Prostate gland (tissue), 2 donors: ENCODE results near the gene UBTF. TPM values are rescaled to one million over a fixed set of nuclear protein-coding genes. Genes with fewer than 3 reads are reported as not detected.

Source experiments
- DNase-seq: peaks from one replicate; pipeline ENCODE4 v3.0.0-alpha.2; 2019; ENCODE audit warnings: low spot score
- H3K27ac ChIP-seq, 2 donors: fragments of 200-600 bp; sonication (generic); 2 replicates each; pipeline ENCODE4 v1.5.1; 2017 to 2019
- H3K27me3 ChIP-seq: fragments of 200-600 bp; sonication (generic); replicated peaks from 2 replicates; pipeline ENCODE4 v1.5.1; 2019; ENCODE audit not compliant: insufficient read depth
- H3K36me3 ChIP-seq, 2 donors: fragments of 200-600 bp; sonication (generic); 1 replicate in 1 of 2; 2 replicates in 1 of 2; pipeline versions ENCODE4 v1.5.1 to v1.8.1; 2017 to 2019
- H3K4me1 ChIP-seq: fragments of 200-600 bp; sonication (generic); replicated peaks from 2 replicates; pipeline ENCODE4 v1.5.1; 2019
- H3K4me3 ChIP-seq, 2 donors: fragments of 200-600 bp; sonication (generic); 2 replicates each; pipeline ENCODE4 v1.5.1; 2017 to 2019
- H3K9me3 ChIP-seq: fragments of 200-600 bp; sonication (generic); 2 replicates; pipeline ENCODE4 v1.5.1; 2017
- POLR2A ChIP-seq: fragments of 450-650 bp; IDR thresholded peaks from one replicate; pipeline ENCODE4 v1.6.1; 2016; ENCODE audit warnings: antibody characterized with exemption, mild to moderate bottlenecking
- POLR2AphosphoS5 ChIP-seq: sonication (generic); formaldehyde crosslinking; IDR thresholded peaks from one replicate; pipeline ENCODE4 v1.6.1; 2017; ENCODE audit warnings: antibody characterized with exemption
- WGBS: methylation state at CpG from one replicate; pipeline ENCODE4 v1.1.5; 2018; 5-methylcytosine and 5-hydroxymethylcytosine counted together
- intact Hi-C: fragments of 100-400 bp; cut with DNase I; formaldehyde crosslinking; loops from one replicate; pipeline ENCODE4 v1.14.2; 2022
- total RNA-seq, 2 donors: library from RNA; depleted of rRNA; stranded (reverse); fragments of >200 nt; gene quantifications; one replicate each; pipeline ENCODE4 v1.1.0, GENCODE V29; 2016
- TF ChIP-seq, protein P1 (sequence below), 4 experiments: fragments of 200-600 bp in 2 of 4; fragments of 450-650 bp in 2 of 4; sonication (generic) in 2 of 4; IDR thresholded peaks; 1 replicate in 3 of 4; 2 replicates in 1 of 4; pipeline ENCODE4 v1.5.1; 2016 to 2019; ENCODE audit warnings: antibody characterized with exemption in 4 of 4, mild to moderate bottlenecking in 2 of 4, moderate library complexity in 2 of 4

UBTF gene
- total RNA-seq, 2 donors from 2014 or later, result 73.4 to 77.2 TPM

DNA sequence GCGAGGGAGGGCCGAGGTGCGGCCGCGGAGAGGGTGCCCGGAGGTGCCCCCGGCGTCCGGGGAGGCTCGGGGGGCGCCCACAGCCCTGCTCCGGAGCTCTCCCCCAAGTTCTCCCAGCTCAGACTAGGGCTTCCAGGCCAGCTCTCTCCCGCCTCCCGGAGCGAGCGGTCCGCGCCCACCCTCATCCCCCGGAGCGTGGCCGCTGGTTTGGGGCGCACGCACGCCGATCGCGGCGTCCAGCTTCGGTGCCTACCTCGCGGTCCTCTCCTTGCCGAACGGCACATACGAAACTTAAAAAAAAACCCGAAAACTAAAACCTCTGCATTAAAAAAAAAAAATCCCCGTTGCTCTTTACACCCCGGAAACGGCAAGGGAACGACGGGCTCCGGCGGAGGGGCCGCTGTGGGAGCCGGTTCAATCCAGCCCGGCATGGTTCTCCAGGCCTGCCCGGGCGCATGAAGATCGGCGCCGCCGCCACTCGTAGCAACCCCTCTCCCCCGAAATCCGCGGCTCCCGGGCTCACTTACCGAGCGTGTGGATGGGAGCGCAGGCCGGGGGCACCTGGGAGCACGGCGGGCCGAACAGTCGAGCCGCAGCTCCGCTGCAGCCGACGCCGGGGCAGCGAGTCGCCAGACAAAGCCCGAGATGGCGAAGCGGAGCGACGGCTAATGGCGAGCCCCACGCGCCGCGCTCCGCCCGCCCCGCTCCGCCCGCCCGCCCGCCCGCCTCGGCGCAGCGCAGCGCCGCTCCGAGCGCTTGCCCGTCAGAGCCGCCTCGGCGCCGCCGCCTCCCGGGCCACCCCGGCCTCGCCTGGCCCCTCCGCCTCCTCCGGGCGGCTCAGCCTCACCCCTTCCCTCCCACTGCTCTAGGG, 973 bp upstream of the UBTF start:
- peak overlapping the region; percentile 80 to 95 for H3K4me3 ChIP-seq
- peak; percentile 40 for DNase-seq
- H3K36me3 ChIP-seq, result peaks cover 3 to 13% of the 10 kb centered on the region in 2 donors
- peak overlapping the region; percentile 98 to 100 for H3K27ac ChIP-seq
- intact Hi-C loops, result no loop called here
- TF ChIP-seq POLR2AphosphoS5 (no peak), POLR2A (no peak)
- TF ChIP-seq, protein P1, sequence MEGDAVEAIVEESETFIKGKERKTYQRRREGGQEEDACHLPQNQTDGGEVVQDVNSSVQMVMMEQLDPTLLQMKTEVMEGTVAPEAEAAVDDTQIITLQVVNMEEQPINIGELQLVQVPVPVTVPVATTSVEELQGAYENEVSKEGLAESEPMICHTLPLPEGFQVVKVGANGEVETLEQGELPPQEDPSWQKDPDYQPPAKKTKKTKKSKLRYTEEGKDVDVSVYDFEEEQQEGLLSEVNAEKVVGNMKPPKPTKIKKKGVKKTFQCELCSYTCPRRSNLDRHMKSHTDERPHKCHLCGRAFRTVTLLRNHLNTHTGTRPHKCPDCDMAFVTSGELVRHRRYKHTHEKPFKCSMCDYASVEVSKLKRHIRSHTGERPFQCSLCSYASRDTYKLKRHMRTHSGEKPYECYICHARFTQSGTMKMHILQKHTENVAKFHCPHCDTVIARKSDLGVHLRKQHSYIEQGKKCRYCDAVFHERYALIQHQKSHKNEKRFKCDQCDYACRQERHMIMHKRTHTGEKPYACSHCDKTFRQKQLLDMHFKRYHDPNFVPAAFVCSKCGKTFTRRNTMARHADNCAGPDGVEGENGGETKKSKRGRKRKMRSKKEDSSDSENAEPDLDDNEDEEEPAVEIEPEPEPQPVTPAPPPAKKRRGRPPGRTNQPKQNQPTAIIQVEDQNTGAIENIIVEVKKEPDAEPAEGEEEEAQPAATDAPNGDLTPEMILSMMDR (IDR thresholded peaks at IDR 0.05), result no peak
- H3K27me3 ChIP-seq, result no peaks in the 10 kb centered on the region
- WGBS, result under 1% methylated on average over 66 of the region's 108 CpGs
- peaks cover 5% of the 10 kb centered on the region for H3K4me1 ChIP-seq
- no peaks in the 10 kb centered on the region for H3K9me3 ChIP-seq

DNA sequence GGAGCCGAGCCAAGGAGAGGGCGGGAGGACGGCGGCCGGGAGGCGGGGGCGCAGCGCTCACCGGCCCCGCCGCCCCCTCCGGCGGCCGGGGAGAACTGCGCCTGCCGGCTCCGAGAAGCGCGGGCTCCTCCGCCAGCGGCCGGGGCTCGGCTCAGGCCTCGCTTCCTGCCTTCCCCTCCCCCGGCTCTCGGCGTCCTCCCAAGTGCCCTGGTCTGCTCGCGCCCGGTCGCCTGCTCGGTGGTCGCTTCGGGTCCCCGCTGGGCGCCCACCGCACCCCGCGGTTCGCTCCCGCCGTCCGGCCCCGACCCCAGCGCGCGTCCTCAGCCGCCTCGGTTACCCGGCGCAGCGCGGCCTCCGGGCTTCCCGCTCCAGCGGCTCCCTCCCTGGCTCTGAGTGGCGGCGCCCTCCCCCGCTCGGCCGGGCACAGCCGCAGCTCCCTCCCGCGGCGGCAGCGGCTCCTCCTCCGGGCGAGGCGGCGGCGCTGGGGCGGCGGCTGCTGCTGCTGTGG, 313 bp downstream of the UBTF start:
- peak overlapping the region; percentile 98 to 100 for H3K27ac ChIP-seq
- no peaks in the 10 kb centered on the region for H3K9me3 ChIP-seq
- no peak for TF ChIP-seq POLR2A
- TF ChIP-seq, protein P1 (IDR thresholded peaks at IDR 0.05), result peak in 3 of 4 experiments; percentile 36 to 70 (median 68)
- no peak for TF ChIP-seq POLR2AphosphoS5
- no peaks in the 10 kb centered on the region for H3K27me3 ChIP-seq
- peak overlapping the region; percentile 80 to 95 for H3K4me3 ChIP-seq
- peaks cover 10 to 23% of the 10 kb centered on the region in 2 donors for H3K36me3 ChIP-seq
- peak; percentile 42 for DNase-seq
- peaks cover 5% of the 10 kb centered on the region for H3K4me1 ChIP-seq
- intact Hi-C loops, result loop anchor here (2.0 kb wide), 1 partner anchor 108 kb away; no protein-coding TSS in a partner anchor
- WGBS, result under 1% methylated on average over 37 of the region's 73 CpGs

DNA sequence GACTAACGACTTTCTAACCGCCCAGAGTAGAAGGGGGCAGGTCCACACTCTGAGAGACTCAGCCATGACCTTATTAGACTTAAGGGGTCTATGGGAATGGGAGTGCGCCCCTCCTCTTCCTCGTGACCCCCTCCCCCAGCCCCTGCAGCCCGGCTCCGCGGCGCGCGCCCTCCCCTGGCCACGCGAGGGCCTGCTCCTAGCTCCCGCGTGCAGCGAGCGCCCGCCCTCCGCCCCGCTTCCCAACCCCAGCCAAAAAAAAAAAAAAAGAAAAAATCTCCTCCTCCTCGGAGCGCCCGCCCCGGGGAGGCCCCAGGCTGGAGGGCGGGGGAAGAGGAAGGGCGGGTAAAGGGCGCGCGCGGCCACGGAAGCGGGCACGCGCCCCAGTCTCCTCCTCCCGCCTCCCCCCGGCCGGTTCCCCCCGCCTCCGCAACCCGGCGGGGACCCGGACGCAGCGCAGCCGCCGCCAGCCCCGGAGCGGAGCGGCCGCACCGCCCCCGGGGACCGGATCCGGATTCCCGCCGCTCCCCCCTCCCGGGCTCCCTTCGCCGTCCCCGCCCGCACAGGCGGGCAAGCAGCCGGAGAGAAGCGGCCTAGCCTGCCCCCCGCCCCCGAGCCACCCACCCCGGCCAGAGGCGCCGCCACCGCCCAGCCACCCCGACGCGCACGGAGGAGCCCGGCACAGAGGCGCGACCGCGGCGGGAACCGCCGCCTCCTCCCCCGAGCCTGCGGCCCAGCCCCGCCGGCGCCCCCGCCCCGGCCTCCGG, 949 bp downstream of the UBTF start:
- TF ChIP-seq, protein P1 (IDR thresholded peaks at IDR 0.05), result peak in 3 of 4 experiments; percentile 37 to 54 (median 53)
- TF ChIP-seq POLR2A, result peak; percentile 51
- TF ChIP-seq POLR2AphosphoS5, result peak; percentile 72
- no peaks in the 10 kb centered on the region for H3K27me3 ChIP-seq
- DNase-seq, result peak; percentile 87
- peak overlapping the region; percentile 98 to 100 for H3K27ac ChIP-seq
- intact Hi-C loops, result loop anchor here (2.0 kb wide), 1 partner anchor 108 kb away; no protein-coding TSS in a partner anchor
- H3K36me3 ChIP-seq, result peaks cover 10 to 23% of the 10 kb centered on the region in 2 donors
- peak overlapping the region; percentile 80 to 95 for H3K4me3 ChIP-seq
- no peaks in the 10 kb centered on the region for H3K9me3 ChIP-seq
- peaks cover 5% of the 10 kb centered on the region for H3K4me1 ChIP-seq
- WGBS, result 1% methylated on average over 23 of the region's 89 CpGs

DNA sequence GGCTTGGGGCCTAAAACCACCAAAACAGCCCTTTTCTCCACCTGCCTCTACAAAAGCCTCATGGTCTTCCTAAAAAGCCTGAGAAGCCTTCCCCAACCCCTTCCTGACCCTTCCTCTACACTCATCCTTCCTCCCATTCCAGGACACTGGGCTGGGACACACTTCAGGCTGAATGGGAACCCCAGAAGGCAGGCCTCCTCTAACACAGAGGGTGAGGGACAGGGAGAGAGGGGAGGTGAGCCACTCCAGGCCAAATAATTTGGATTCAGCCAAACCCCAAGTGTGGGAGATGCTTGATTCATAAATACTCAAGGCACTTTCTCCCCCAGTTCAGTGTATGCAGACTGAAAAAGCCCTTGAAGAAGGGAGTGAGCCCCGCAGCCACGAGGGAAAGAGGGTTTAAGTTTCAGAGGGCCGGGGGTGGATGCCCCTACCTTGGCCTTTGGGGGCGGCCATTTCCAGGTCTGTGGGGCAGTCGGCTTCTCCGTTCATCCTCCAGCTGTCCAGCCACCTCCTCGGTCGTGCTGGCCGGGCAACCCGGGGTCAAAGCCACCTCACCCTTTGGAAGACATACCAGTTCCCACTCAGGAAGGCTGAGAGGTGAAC, 1.6 kb downstream of the UBTF start:
- Histone ChIP-seq H3K36me3 (peaks cover 10 to 23% of the 10 kb centered on the region in 2 donors), H3K4me1 (peaks cover 3% of the 10 kb centered on the region), H3K27ac (peak overlapping the region; percentile 98 to 100), H3K9me3 (no peaks in the 10 kb centered on the region), H3K4me3 (peak overlapping the region; percentile 80 to 95), H3K27me3 (no peaks in the 10 kb centered on the region)
- no peak for TF ChIP-seq POLR2AphosphoS5
- TF ChIP-seq, protein P1 (IDR thresholded peaks at IDR 0.05), result no peak
- no peak for TF ChIP-seq POLR2A
- DNase-seq, result no peak
- 8% methylated on average over 9 of the region's 10 CpGs for WGBS
- intact Hi-C loops, result loop anchor here (2.0 kb wide), 1 partner anchor 109 kb away; no protein-coding TSS in a partner anchor
